Astrocyte of the spinal cord (primary cell): ENCODE data around the gene MRGPRD.

ENCODE experiments used
- DNase-seq: peaks from one replicate; pipeline ENCODE4 v3.0.0; 2011; ENCODE audit warnings: low read depth, low spot score
- H3K4me3 ChIP-seq: 2 replicates; pipeline ENCODE4 v1.5.1; 2011; ENCODE audit warnings: low read depth, mild to moderate bottlenecking, low read length, moderate library complexity
- in situ Hi-C: cut with HindIII; loops from 2 replicates; pipeline ENCODE4 v1.10.0; 2017; ENCODE audit warnings: low sequenced_read_pairs
- TF ChIP-seq, protein P1 (sequence below): IDR thresholded peaks from 2 replicates; pipeline ENCODE4 v1.5.1; 2012; ENCODE audit warnings: low read depth, mild to moderate bottlenecking, low read length, inconsistent platforms

Gene MRGPRD

DNA sequence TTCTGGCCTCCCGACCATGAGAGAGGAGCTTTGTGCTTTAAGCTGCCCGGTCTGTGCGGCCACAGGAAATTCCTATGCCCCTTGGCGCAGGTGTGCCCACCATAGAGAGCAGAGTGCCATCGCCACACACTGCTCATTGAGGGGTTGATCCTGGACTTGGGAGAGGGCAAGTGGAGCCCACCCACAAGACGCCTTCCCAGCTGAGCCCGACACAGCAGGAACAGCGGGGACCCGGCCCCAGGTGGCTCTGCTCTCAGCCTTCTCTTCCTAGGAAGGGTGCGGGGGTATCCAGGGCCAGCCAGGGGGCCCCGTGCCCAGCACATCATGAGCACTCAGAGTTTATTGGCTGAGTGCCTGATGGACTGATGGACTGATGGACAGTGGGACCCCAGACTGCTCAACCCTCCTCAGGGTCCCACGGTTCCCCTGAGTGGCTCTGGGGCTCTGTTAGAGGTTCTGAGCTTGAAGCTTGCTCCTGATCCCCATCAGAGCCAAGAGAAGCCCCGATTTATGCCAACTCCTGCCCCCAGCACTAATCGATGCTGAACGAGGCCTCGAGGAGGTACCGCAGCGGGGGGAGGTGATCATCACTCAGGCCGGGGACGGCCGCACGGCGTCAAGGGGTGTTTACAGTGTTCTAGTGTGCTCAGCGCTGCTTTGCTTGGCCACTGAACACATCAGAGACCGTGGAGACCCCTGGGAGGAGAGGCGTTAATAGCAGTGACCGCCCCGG lies 13.5 kb upstream of the MRGPRD start:
- no peak for DNase-seq
- in situ Hi-C loops, result no loop called here
- H3K4me3 ChIP-seq, result no peak overlapping the region
- TF ChIP-seq, protein P1, sequence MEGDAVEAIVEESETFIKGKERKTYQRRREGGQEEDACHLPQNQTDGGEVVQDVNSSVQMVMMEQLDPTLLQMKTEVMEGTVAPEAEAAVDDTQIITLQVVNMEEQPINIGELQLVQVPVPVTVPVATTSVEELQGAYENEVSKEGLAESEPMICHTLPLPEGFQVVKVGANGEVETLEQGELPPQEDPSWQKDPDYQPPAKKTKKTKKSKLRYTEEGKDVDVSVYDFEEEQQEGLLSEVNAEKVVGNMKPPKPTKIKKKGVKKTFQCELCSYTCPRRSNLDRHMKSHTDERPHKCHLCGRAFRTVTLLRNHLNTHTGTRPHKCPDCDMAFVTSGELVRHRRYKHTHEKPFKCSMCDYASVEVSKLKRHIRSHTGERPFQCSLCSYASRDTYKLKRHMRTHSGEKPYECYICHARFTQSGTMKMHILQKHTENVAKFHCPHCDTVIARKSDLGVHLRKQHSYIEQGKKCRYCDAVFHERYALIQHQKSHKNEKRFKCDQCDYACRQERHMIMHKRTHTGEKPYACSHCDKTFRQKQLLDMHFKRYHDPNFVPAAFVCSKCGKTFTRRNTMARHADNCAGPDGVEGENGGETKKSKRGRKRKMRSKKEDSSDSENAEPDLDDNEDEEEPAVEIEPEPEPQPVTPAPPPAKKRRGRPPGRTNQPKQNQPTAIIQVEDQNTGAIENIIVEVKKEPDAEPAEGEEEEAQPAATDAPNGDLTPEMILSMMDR, result no peak

DNA sequence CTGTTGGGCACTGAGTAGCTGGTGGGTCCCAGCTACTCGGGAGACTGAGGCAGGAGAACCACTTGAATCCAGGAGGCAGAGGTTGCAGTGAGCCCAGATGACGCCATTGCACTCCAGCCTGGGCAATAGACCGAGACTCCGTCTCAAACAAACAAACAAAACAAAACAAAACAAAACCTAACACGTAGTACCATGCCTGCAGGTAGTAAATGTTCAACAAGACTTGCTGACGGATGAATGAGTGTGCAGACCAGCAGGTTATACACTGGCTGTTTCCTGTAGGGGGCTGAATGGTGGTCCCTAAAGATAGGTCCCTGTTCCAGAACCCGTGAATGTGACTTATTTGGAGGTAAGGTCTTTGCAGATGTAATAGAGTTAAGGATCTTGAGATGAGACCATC lies 12.8 kb upstream of the MRGPRD start:
- TF ChIP-seq, protein P1, result no peak

DNA sequence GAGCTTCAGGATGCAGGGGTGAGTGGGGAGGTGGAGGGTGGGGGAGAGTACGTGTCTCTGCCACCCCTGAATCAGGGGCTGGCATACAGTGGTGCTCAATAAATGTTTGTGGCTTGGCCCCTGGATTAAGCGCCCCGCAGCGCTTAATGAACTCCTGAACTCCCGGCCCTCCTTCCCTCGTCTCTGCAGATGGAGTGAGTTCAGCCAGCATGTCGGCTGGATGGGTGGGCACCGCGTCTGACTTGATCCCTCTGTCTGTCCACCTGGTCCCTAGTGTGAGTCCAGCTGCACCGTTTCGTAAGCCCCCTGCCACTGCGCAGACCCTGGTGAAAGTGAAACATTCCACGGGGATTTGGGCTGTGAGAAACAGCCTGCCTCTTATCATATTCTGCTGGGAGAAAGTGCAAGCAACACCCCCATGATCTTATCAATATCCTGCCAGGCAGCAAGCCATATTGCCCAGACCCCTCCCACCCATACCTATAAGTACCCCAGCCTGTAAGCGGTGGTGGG lies 12.0 kb upstream of the MRGPRD start:
- in situ Hi-C loops, result no loop called here
- DNase-seq, result no peak
- no peak overlapping the region for H3K4me3 ChIP-seq
- TF ChIP-seq, protein P1, result no peak

More for the DNA sequence above, 12.8 kb upstream of the MRGPRD start:
- in situ Hi-C loops, result no loop called here
- H3K4me3 ChIP-seq, result no peak overlapping the region
- no peak for DNase-seq

DNA sequence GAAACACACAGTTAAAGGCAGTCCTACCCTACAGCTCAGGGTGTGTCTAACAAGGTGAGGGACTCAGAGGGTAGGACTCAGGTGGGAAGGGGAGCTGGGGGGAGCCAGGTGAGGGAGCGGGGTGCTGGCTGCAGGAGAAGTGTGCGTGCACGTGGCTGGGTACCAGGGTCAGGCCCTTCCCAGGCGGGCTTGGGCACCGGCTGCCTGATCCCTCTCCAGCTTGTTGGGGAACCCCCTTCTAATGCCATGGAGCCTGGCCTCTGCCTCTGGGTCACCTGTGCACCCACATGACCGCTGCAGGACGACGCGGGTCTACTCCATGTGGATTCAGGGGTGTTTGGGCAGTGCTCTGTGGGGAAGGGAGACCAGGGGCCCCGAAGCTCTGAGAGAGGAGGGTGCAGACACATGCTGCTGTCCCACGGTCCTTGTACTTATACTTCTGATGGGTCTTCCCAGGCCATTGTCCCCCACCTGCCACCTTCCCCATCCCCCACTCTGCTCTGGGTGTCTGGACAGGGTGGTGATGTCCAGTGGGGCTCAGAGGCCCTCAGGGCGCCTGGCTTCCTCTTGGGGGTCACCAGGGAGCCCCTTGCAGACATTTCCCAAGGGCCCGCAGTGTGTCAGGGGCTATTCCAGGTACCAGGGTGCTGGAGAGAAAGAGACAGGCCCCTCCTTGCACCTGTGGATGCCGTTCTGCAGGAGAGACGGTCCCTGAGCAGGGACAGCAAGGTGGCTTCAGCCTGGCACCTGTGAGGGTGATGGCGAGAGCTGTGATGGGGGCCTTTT lies 10.4 kb upstream of the MRGPRD start:
- H3K4me3 ChIP-seq, result no peak overlapping the region
- TF ChIP-seq, protein P1, result no peak
- DNase-seq, result no peak
- in situ Hi-C loops, result no loop called here

DNA sequence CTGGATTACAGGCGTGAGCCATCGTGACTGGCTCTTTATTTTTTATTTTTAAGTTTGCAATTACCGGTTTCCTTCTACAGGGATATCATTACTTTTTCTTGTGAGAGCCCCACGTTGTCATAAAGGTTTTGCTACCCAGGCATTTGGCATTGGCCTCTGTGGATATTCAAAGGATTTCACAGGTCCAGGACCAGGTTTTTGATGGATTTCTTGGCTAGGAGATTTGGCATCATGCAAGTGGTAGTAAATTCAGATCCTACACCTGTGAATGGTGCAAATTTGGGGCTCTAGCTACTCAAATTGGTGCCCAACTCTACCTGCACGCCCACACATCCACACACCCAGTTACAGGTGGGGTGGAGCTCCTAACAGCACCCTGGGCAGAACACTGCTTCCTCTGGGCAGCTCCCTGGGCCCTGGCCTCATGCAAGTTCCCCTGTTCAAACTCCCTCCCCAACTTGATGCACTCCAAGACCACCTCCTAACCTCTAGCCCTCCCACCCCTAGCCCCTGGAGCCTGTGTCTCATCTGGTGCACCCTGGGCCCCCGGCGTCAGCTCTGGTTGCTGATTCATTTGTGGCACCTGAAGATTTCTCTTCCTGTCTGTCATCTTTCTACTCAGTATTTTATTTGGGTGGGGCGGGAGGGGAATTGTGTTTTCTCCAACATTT lies 9.3 kb upstream of the MRGPRD start:
- in situ Hi-C loops, result no loop called here
- TF ChIP-seq, protein P1, result no peak
- DNase-seq, result no peak
- H3K4me3 ChIP-seq, result no peak overlapping the region

DNA sequence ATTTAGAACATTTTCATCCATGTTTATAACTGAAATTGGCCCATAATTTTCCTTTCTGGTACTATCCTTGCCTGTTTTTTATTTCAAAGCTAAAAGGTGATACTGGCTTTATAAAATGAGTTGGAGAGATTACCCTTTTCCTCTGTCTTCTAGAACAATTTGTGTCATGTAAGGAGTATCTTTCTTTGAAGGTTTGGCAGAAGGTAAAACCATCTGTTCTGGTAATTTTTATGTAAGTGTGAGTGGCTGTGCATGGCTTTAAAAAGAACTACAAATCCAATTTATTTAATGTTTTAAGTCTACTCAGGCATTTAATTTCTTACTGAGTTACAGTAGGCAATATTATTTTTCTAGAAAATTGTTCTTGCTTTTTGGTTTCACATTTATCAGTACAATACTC lies 7.7 kb upstream of the MRGPRD start:
- no peak for DNase-seq
- no peak overlapping the region for H3K4me3 ChIP-seq
- TF ChIP-seq, protein P1, result no peak
- in situ Hi-C loops, result no loop called here
